GM23338 (cell line): ENCODE data around the gene PHC3. TPM values are rescaled to one million over a fixed set of nuclear protein-coding genes. Genes with fewer than 3 reads are reported as not detected.
A peak's percentile ranks its signal among the peaks of the same experiment; 100 is the strongest.

Experiments
- ATAC-seq: fragments of 200-7000 bp; cut with Tn5 transposase; 3 replicates; pipeline ENCODE4 v1.9.1; 2020
- DNase-seq: peaks from one replicate; pipeline ENCODE4 v3.0.0-alpha.2; 2015; ENCODE audit warnings: low spot score
- H2AFZ ChIP-seq: fragments of 200-600 bp; sonication (generic); 2 replicates; pipeline ENCODE4 v1.8.0; 2016; ENCODE audit warnings: antibody characterized with exemption, mild to moderate bottlenecking, moderate library complexity
- H3F3A ChIP-seq: fragments of 200-600 bp; sonication (generic); replicated peaks from 2 replicates; pipeline ENCODE4 v1.8.0; 2017; ENCODE audit warnings: antibody characterized with exemption, mixed run types, low read depth
- H3K27ac ChIP-seq: fragments of 200-600 bp; sonication (generic); 2 replicates; pipeline ENCODE4 v1.6.1; 2016; ENCODE audit warnings: low read depth
- H3K27me3 ChIP-seq: fragments of 200-600 bp; sonication (generic); 2 replicates; pipeline ENCODE4 v1.8.0; 2016; ENCODE audit warnings: mild to moderate bottlenecking, mixed run types, moderate library complexity; ENCODE audit not compliant: insufficient read depth
- H3K36me3 ChIP-seq: fragments of 200-600 bp; sonication (generic); 2 replicates; pipeline ENCODE4 v1.8.0; 2016; ENCODE audit warnings: mild to moderate bottlenecking; ENCODE audit not compliant: insufficient read depth
- H3K4me1 ChIP-seq: fragments of 200-600 bp; sonication (generic); 2 replicates; pipeline ENCODE4 v1.8.0; 2016; ENCODE audit warnings: mild to moderate bottlenecking, moderate library complexity; ENCODE audit not compliant: insufficient read depth
- H3K4me2 ChIP-seq: fragments of 200-600 bp; sonication (generic); 2 replicates; pipeline ENCODE4 v1.7.1; 2017; ENCODE audit warnings: mixed run types
- H3K4me3 ChIP-seq: fragments of 200-600 bp; sonication (generic); 2 replicates; pipeline ENCODE4 v1.6.1; 2016; ENCODE audit warnings: mixed run types
- H3K79me2 ChIP-seq: fragments of 200-600 bp; sonication (generic); replicated peaks from 2 replicates; pipeline ENCODE4 v1.8.0; 2017; ENCODE audit warnings: mild to moderate bottlenecking; ENCODE audit not compliant: insufficient read depth
- H3K9me2 ChIP-seq: fragments of 200-600 bp; sonication (generic); 2 replicates; pipeline ENCODE4 v1.8.0; 2017; ENCODE audit not compliant: insufficient read depth
- H4K20me1 ChIP-seq: fragments of 200-600 bp; sonication (generic); replicated peaks from 2 replicates; pipeline ENCODE4 v1.8.0; 2017; ENCODE audit warnings: mild to moderate bottlenecking; ENCODE audit not compliant: insufficient read depth
- H3K27ac Mint-ChIP-seq: 2 replicates; pipeline ENCODE4 v1.8.0; 2020; ENCODE audit warnings: inconsistent platforms, mild to moderate bottlenecking, moderate library complexity, mixed read lengths
- H3K27me3 Mint-ChIP-seq: 3 replicates; pipeline ENCODE4 v1.8.0; 2022; ENCODE audit warnings: low read depth, mild to moderate bottlenecking, moderate library complexity, mixed read lengths, inconsistent platforms; ENCODE audit not compliant: insufficient read depth, poor library complexity
- H3K36me3 Mint-ChIP-seq: 3 replicates; pipeline ENCODE4 v1.8.0; 2021; ENCODE audit warnings: low read depth, mild to moderate bottlenecking, inconsistent platforms, moderate library complexity, mixed read lengths
- H3K4me1 Mint-ChIP-seq: 3 replicates; pipeline ENCODE4 v1.8.0; 2020; ENCODE audit warnings: mild to moderate bottlenecking, inconsistent platforms, mixed read lengths
- H3K4me3 Mint-ChIP-seq: 3 replicates; pipeline ENCODE4 v1.8.0; 2021; ENCODE audit warnings: moderate library complexity, mild to moderate bottlenecking, inconsistent platforms, mixed read lengths
- H3K9me3 Mint-ChIP-seq: 3 replicates; pipeline ENCODE4 v1.8.0; 2020; ENCODE audit warnings: moderate library complexity, mild to moderate bottlenecking, inconsistent platforms, mixed read lengths
- CREB1 ChIP-seq: fragments of 250-450 bp; sonication (Bioruptor Pico); IDR thresholded peaks from 2 replicates; pipeline ENCODE4 v1.5.0; 2020; ENCODE audit warnings: low read depth, mild to moderate bottlenecking, moderate library complexity
- EZH2 ChIP-seq: fragments of 200-600 bp; sonication (generic); IDR thresholded peaks from one replicate; pipeline ENCODE4 v1.8.0; 2017; ENCODE audit warnings: antibody characterized with exemption, mild to moderate bottlenecking, low read depth; ENCODE audit not compliant: unreplicated experiment
- POLR2AphosphoS5 ChIP-seq: IDR thresholded peaks from 2 replicates; pipeline ENCODE4 v1.6.1; 2016; ENCODE audit warnings: antibody characterized with exemption, low read depth
- long read RNA-seq: library from polyadenylated mRNA; unstranded; transcript quantifications from one replicate; pipeline ENCODE4 v2.0.0, GENCODE V29; 2020; ENCODE audit not compliant: unreplicated experiment
- polyA plus RNA-seq: library from polyadenylated mRNA; unstranded; fragments of >200 nt; fragmentation: Nextera tagmentation; extraction: Ambion mirVana; gene quantifications from 2 replicates; pipeline ENCODE4 v1.2.1, GENCODE V29; 2016
- total RNA-seq: library from RNA; depleted of rRNA; stranded (reverse); fragments of >200 nt; shearing (Covaris generic); gene quantifications from 2 replicates; pipeline ENCODE4 v1.2.3, GENCODE V29; 2014; rRNA removed
- TF ChIP-seq, protein P1 (sequence below), 2 experiments: fragments of 200-600 bp in 1 of 2; sonication (generic) in 1 of 2; conservative IDR thresholded peaks; 2 replicates each; pipeline versions ENCODE4 v1.5.1 to v1.6.1; 2016 to 2017; ENCODE audit warnings: antibody characterized with exemption in 2 of 2, low read depth in 2 of 2, mild to moderate bottlenecking in 2 of 2, moderate library complexity in 1 of 2
- TF ChIP-seq, protein P2 (sequence below): fragments of 250-450 bp; sonication (Bioruptor Pico); IDR thresholded peaks from 2 replicates; pipeline ENCODE4 v1.5.0; 2020; ENCODE audit warnings: mild to moderate bottlenecking, moderate library complexity

The PHC3 gene, protein sequence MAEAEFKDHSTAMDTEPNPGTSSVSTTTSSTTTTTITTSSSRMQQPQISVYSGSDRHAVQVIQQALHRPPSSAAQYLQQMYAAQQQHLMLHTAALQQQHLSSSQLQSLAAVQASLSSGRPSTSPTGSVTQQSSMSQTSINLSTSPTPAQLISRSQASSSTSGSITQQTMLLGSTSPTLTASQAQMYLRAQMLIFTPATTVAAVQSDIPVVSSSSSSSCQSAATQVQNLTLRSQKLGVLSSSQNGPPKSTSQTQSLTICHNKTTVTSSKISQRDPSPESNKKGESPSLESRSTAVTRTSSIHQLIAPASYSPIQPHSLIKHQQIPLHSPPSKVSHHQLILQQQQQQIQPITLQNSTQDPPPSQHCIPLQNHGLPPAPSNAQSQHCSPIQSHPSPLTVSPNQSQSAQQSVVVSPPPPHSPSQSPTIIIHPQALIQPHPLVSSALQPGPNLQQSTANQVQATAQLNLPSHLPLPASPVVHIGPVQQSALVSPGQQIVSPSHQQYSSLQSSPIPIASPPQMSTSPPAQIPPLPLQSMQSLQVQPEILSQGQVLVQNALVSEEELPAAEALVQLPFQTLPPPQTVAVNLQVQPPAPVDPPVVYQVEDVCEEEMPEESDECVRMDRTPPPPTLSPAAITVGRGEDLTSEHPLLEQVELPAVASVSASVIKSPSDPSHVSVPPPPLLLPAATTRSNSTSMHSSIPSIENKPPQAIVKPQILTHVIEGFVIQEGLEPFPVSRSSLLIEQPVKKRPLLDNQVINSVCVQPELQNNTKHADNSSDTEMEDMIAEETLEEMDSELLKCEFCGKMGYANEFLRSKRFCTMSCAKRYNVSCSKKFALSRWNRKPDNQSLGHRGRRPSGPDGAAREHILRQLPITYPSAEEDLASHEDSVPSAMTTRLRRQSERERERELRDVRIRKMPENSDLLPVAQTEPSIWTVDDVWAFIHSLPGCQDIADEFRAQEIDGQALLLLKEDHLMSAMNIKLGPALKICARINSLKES
- 22.6 and 23.9 TPM in 2 replicates for total RNA-seq
- polyA plus RNA-seq: 65.6 and 83.5 TPM in 2 replicates
- long read RNA-seq, partial matches to known transcripts: 0 of 1 reads
- long read RNA-seq, other reads (novel, unspliced or antisense): 1 of 1 reads

DNA sequence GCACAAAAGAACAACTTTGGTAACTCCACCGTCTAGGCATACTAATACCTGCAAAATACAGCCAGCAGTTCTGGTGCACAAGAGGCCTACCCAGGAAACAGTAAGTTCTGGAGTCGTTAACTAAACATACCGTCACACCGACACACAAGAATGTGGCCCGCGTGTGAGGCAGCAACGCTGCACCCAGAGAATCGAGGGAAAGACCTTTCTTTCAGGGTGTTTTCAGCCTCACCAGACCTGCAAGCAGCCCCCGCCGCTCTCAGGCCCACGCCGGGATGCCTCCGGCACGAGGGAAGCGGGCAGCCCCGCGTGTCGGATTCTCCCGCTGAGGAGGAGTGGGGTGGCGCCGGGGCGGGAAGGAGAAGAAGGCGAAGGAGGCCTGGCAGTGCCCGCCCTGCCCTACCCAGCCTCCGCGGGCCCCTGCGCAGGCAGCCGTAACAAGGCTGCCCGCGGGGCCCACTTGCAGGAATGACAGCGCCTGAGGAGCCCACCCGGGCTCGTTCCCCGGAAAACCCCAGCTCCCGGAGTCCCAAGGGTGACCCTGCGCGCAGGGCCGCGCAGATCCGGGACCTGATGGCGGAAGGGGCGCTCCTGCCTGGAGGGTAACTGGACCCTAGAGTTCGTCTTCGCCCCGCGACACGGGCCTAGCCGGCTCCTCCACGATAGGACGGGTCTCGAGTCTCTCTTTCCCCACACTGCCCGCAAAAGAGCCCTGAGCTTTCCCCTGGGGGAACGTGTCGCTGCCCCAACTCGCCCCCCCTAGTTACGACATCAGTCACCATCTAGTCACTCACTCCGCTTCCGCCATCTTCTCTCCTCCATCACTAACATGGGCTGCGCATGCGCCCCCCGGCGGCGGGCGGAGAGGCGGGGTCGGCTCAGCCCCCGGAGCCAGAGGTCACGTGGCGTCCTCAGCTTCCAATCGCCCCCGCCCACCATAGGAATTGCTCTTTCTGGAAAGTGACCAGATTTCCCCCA lies at the start of gene PHC3:
TSS of gene PHC3 (minus strand) at position 826 of the 978 bp plus-strand sequence. CDS start at position 808, 18 bp downstream.
- Histone ChIP-seq H3K4me3 (peak within 1 kb of the TSS; percentile 84), H3K79me2 (peaks cover 29% of the 10 kb centered on the region), H3K4me2 (peak within 1 kb of the TSS; percentile 88), H2AFZ (peak within 1 kb of the TSS; percentile 94), H3K27me3 (no peaks in the 10 kb centered on the region), H3F3A (no peaks in the 10 kb centered on the region), H3K4me1 (peaks cover 12% of the 10 kb centered on the region), H3K9me2 (no peaks in the 10 kb centered on the region), H3K36me3 (peaks cover 5% of the 10 kb centered on the region; the same call in 1 of the 2 replicates), H4K20me1 (no peaks in the 10 kb centered on the region), H3K27ac (peak within 1 kb of the TSS; percentile 64; the same call in 1 of the 2 replicates)
- H3K4me3 Mint-ChIP-seq: peak within 1 kb of the TSS; percentile 100
- peaks cover 3% of the 10 kb centered on the region for H3K27me3 Mint-ChIP-seq
- peak; percentile 96 for DNase-seq
- peaks cover 22% of the 10 kb centered on the region for H3K36me3 Mint-ChIP-seq
- ATAC-seq: peak; percentile 88
- no peaks in the 10 kb centered on the region for H3K9me3 Mint-ChIP-seq
- H3K27ac Mint-ChIP-seq: peak within 1 kb of the TSS; percentile 99
- TF ChIP-seq, protein P1, sequence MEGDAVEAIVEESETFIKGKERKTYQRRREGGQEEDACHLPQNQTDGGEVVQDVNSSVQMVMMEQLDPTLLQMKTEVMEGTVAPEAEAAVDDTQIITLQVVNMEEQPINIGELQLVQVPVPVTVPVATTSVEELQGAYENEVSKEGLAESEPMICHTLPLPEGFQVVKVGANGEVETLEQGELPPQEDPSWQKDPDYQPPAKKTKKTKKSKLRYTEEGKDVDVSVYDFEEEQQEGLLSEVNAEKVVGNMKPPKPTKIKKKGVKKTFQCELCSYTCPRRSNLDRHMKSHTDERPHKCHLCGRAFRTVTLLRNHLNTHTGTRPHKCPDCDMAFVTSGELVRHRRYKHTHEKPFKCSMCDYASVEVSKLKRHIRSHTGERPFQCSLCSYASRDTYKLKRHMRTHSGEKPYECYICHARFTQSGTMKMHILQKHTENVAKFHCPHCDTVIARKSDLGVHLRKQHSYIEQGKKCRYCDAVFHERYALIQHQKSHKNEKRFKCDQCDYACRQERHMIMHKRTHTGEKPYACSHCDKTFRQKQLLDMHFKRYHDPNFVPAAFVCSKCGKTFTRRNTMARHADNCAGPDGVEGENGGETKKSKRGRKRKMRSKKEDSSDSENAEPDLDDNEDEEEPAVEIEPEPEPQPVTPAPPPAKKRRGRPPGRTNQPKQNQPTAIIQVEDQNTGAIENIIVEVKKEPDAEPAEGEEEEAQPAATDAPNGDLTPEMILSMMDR (conservative IDR thresholded peaks at IDR 0.05; ENCODE audit: low read depth in 2 of 2): peak in 1 of 2 experiments; percentile 20; a peak in 1 of 4 replicates
- TF ChIP-seq EZH2: no peak
- TF ChIP-seq POLR2AphosphoS5: peak; percentile 89
- TF ChIP-seq CREB1 (CRISPR knock-in tag): 0 out of 2 replicates have a peak, but pooled peaks have one; percentile 7
- TF ChIP-seq, protein P2, sequence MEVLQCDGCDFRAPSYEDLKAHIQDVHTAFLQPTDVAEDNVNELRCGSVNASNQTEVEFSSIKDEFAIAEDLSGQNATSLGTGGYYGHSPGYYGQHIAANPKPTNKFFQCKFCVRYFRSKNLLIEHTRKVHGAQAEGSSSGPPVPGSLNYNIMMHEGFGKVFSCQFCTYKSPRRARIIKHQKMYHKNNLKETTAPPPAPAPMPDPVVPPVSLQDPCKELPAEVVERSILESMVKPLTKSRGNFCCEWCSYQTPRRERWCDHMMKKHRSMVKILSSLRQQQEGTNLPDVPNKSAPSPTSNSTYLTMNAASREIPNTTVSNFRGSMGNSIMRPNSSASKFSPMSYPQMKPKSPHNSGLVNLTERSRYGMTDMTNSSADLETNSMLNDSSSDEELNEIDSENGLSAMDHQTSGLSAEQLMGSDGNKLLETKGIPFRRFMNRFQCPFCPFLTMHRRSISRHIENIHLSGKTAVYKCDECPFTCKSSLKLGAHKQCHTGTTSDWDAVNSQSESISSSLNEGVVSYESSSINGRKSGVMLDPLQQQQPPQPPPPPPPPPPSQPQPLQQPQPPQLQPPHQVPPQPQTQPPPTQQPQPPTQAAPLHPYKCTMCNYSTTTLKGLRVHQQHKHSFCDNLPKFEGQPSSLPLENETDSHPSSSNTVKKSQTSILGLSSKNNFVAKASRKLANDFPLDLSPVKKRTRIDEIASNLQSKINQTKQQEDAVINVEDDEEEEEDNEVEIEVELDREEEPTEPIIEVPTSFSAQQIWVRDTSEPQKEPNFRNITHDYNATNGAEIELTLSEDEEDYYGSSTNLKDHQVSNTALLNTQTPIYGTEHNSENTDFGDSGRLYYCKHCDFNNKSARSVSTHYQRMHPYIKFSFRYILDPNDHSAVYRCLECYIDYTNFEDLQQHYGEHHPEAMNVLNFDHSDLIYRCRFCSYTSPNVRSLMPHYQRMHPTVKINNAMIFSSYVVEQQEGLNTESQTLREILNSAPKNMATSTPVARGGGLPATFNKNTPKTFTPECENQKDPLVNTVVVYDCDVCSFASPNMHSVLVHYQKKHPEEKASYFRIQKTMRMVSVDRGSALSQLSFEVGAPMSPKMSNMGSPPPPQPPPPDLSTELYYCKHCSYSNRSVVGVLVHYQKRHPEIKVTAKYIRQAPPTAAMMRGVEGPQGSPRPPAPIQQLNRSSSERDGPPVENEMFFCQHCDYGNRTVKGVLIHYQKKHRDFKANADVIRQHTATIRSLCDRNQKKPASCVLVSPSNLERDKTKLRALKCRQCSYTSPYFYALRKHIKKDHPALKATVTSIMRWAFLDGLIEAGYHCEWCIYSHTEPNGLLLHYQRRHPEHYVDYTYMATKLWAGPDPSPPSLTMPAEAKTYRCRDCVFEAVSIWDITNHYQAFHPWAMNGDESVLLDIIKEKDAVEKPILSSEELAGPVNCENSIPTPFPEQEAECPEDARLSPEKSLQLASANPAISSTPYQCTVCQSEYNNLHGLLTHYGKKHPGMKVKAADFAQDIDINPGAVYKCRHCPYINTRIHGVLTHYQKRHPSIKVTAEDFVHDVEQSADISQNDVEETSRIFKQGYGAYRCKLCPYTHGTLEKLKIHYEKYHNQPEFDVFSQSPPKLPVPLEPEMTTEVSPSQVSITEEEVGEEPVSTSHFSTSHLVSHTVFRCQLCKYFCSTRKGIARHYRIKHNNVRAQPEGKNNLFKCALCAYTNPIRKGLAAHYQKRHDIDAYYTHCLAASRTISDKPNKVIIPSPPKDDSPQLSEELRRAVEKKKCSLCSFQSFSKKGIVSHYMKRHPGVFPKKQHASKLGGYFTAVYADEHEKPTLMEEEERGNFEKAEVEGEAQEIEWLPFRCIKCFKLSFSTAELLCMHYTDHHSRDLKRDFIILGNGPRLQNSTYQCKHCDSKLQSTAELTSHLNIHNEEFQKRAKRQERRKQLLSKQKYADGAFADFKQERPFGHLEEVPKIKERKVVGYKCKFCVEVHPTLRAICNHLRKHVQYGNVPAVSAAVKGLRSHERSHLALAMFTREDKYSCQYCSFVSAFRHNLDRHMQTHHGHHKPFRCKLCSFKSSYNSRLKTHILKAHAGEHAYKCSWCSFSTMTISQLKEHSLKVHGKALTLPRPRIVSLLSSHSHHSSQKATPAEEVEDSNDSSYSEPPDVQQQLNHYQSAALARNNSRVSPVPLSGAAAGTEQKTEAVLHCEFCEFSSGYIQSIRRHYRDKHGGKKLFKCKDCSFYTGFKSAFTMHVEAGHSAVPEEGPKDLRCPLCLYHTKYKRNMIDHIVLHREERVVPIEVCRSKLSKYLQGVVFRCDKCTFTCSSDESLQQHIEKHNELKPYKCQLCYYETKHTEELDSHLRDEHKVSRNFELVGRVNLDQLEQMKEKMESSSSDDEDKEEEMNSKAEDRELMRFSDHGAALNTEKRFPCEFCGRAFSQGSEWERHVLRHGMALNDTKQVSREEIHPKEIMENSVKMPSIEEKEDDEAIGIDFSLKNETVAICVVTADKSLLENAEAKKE (CRISPR knock-in tag): no peak
- H3K4me1 Mint-ChIP-seq: peaks cover 12% of the 10 kb centered on the region
